GM10248 (cell line): ENCODE results near the gene CD226.

Source experiments
- CTCF ChIA-PET: fragments of 300-600 bp; sonication (Branson Sonifier 250); formaldehyde crosslinking; extraction: SDS; loops from one replicate; lab custom pipeline; 2021; ENCODE audit warnings: antibody characterized with exemption; lab: Yijun Ruan, JAX
- POLR2A ChIA-PET: fragments of 350-650 bp; sonication (Branson Sonifier 250); formaldehyde crosslinking; extraction: SDS; loops from one replicate; lab custom pipeline; 2020; ENCODE audit warnings: antibody characterized with exemption; lab: Yijun Ruan, JAX
- DNase-seq: peaks from one replicate; pipeline ENCODE4 v3.0.0; 2012; ENCODE audit errors: extremely low spot score
- TF ChIP-seq, protein P1 (sequence below): IDR thresholded peaks from 2 replicates; pipeline ENCODE4 v1.5.1; 2012; ENCODE audit warnings: mild to moderate bottlenecking, low read depth; ENCODE audit errors: extremely low read depth, missing control alignments, control extremely low read depth

The CD226 gene

DNA sequence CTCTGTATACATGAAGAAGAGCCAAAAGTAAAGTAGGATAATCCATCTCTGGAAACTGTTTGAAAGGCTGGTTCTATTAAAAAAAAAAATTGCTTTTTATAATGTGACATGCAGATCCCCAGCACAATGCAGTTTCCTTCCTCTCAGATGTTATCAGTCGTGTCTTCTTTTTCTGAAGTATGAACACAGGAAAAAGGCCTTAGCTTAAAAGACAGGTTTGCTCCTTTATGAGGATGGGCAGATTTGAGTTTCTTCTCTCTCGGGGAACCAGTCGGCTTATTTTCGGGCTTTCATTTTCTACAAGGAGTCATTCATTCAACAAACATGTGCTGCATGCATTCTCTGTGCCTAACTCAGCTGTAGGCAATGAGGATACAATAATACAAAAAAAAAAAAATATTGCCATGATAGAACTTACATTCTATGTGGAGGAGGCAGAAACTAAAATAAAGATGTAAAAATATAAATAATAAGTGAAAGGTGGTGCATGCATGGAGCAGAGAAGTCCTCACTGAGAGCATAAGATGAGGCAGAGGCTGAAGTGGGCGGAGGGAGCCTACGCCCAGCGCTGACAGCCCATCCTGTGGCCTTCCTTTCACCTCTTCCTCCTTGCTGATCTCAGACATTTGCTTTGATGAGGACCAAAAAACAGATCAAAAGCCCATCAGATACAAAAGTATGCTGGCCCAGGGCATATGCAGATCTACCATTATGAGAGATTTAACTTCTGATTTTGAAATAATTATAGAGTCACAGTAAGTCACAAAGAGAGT is at the start of gene CD226:
Gene CD226, minus strand, starts transcription at position 513 of the 773 bp plus-strand sequence. Its CDS starts 467 bp downstream, at position 46.
- POLR2A ChIA-PET = interaction anchor here (0.6 to 0.7 kb wide), 2 partner anchors 49 to 59 kb away, joined by 3 to 4 read pairs; no protein-coding TSS in a partner anchor
- TF ChIP-seq, protein P1, sequence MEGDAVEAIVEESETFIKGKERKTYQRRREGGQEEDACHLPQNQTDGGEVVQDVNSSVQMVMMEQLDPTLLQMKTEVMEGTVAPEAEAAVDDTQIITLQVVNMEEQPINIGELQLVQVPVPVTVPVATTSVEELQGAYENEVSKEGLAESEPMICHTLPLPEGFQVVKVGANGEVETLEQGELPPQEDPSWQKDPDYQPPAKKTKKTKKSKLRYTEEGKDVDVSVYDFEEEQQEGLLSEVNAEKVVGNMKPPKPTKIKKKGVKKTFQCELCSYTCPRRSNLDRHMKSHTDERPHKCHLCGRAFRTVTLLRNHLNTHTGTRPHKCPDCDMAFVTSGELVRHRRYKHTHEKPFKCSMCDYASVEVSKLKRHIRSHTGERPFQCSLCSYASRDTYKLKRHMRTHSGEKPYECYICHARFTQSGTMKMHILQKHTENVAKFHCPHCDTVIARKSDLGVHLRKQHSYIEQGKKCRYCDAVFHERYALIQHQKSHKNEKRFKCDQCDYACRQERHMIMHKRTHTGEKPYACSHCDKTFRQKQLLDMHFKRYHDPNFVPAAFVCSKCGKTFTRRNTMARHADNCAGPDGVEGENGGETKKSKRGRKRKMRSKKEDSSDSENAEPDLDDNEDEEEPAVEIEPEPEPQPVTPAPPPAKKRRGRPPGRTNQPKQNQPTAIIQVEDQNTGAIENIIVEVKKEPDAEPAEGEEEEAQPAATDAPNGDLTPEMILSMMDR = no peak
- CTCF ChIA-PET = interaction anchor here (1.0 to 4.3 kb wide), 3 partner anchors 10 to 12 kb away, joined by 4 to 23 read pairs (median 4); no protein-coding TSS in a partner anchor
- no peak for DNase-seq

DNA sequence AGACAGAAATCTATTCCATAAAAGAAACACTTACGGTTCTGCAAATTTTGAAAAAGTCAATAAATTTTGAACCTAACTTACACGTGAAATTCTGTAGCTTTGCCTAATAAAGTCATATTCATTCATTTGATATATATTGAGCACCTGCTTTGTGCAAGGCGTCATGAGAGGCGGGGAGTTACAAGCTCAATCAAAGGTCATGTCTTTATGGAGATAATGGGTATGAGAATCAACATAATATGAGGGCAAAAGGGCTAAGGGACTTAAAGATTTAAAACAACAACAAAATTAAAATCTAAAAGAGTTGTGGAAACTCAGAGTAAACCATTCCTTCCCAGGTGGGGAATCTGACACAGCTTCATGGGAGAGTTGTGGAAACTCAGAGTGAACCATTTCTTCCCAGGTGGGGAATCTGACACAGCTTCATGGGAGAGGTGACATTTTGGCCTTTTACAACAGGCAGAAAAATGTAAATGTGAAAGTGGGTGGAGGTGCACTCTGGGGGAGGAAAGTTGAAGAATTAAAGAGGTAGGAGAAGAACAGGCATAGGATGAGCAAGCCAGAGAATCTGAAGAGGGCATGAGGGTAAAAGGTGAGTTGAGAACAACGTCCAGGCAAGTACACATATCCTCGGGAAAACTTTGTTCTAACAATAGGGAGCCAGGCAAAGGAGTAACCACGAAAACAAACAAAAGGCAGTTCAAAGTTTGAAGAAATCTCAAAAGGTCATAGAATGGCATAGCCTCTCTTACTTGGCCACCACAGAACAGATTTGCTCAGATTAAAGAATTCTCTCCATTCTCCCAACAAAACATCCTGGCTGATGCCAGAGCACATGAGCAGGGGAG is 49.5 kb upstream of the CD226 start:
- ChIA-PET POLR2A (no interaction called here), CTCF (interaction anchor here (1.0 to 2.2 kb wide), 2 partner anchors 10 to 12 kb away, joined by 4 to 8 read pairs; no protein-coding TSS in a partner anchor)
- TF ChIP-seq, protein P1 = no peak
- no peak for DNase-seq

DNA sequence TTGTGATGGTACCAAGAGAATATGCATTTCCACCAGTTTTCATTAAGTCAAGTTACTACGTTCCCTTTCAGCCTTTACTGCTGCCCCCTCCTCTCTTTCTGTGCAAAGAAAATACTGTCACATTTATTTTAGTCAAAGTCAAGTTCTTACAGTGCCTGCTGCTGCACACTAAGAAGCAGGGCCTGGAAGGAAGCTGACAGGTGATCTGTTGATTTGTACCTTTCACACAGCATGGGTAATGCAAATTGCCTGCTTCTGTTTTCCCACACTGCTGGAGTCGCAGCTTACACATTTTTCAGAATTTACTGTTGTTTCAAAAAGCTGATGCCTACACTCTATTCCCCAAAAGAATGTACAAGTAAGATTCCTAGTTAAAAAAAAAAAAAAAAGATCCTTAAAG is 48.7 kb upstream of the CD226 start:
- POLR2A ChIA-PET = no interaction called here
- TF ChIP-seq, protein P1 = no peak

DNA sequence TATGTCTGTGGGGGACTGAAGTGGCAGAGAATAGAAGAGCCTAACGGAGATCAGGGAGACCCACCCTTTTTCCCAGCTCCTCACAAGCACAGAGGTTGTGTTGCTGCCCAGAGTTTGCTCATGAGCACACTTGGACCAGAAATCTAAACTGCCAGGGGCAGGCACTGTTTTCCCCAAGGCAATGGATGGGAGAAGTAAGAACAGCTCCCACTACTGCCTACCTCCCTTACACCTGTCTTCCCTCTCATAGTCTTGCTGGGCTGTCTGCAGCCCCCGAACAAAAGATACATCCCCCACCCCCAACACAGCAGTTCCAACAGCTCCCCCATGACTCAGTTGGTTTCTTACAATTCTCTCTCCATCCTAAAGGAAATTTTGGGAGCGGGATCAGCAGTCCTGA is 48.1 kb upstream of the CD226 start:
- TF ChIP-seq, protein P1 = no peak
- DNase-seq = no peak
- POLR2A ChIA-PET = no interaction called here
- CTCF ChIA-PET = interaction anchor here (0.8 to 2.2 kb wide), 5 partner anchors 9 to 52 kb away, joined by 3 to 8 read pairs (median 4); no protein-coding TSS in a partner anchor

More for the DNA sequence above, 48.7 kb upstream of the CD226 start:
- no peak for DNase-seq
- CTCF ChIA-PET = interaction anchor here (0.8 to 2.2 kb wide), 5 partner anchors 9 to 52 kb away, joined by 3 to 8 read pairs (median 4); no protein-coding TSS in a partner anchor

DNA sequence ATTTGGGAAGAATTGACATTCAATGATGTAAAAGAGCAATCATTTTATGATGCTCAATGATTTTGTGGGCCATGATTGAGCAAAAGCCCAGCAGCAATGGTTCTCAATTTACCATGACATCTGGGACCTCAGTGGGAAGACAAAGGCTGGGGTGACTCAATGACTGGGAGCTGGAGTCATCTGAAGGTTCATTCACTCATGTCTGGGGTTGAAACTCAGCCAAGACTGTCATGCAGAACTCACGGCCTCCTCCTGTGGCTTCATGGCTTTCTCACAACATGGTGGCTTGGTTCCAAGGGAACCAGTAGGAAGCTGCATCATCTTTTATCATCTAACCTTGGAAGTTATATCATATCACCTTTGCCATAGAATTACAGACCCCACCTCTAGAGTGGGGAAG is 45.1 kb upstream of the CD226 start:
- ChIA-PET POLR2A (no interaction called here), CTCF (interaction anchor here (1.1 to 1.3 kb wide), 2 partner anchors 11 to 14 kb away, joined by 4 to 5 read pairs; no protein-coding TSS in a partner anchor)
- no peak for DNase-seq
- TF ChIP-seq, protein P1 = no peak

DNA sequence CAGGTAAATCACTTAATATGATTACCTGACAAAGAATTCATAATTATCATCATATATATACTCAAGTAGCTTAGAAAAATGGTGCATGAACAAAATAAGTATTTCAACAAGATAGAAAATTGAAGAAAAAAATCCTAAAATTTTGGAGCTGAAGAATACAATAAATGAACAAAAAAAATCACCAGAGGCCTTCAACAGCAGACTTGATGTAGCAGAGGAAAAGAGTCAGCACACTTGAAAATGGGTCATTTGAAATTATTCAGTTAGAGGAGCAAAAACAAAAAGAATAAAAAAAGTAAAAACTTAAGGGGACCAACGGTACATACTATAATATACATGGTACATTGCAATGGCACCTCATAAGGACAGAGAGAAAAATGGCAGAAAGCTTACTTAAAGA is 40.2 kb upstream of the CD226 start:
- TF ChIP-seq, protein P1 = no peak
- DNase-seq = no peak
- ChIA-PET CTCF (interaction anchor here (2.1 to 3.2 kb wide), 2 partner anchors 8 to 11 kb away, joined by 8 read pairs; no protein-coding TSS in a partner anchor), POLR2A (no interaction called here)
